HG03457 (cell line): ENCODE data around the gene BMF.
"Not testable (repeated sequence)": the region's sequence is repeated elsewhere in the genome, so short reads cannot be mapped to it uniquely, and the experiment has no call there.

Experiments used
- ATAC-seq: cut with Tn5 transposase; IDR thresholded peaks from one replicate; pipeline ENCODE4 v1.9.1; 2021; ENCODE audit warnings: moderate number of reproducible peaks; ENCODE audit not compliant: unreplicated experiment

Gene BMF

GRCh38 chr15:40088929-40089755 is 19.5 kb downstream of the BMF start:
- no peak for ATAC-seq

- ATAC-seq = no peak
These were observed 20.4 kb downstream of the BMF start for GRCh38 chr15:40087991-40088928.

GRCh38 chr15:40087068-40087810 is 21.4 kb downstream of the BMF start:
- ATAC-seq = no peak

GRCh38 chr15:40085266-40085665 is 23.4 kb downstream of the BMF start:
- no peak for ATAC-seq

- ATAC-seq = no peak
These were observed 24.0 kb downstream of the BMF start for GRCh38 chr15:40084650-40085049.

GRCh38 chr15:40082195-40082883 is 26.3 kb downstream of the BMF start:
- ATAC-seq = no peak

GRCh38 chr15:40081691-40082194 is 26.9 kb downstream of the BMF start:
- no peak for ATAC-seq

- ATAC-seq = no peak
These were observed 27.8 kb downstream of the BMF start for GRCh38 chr15:40080847-40081246.

- no peak for ATAC-seq
These were observed 28.6 kb downstream of the BMF start for GRCh38 chr15:40080104-40080503.

GRCh38 chr15:40079456-40079855 is 29.2 kb downstream of the BMF start:
- no peak for ATAC-seq

GRCh38 chr15:40075298-40076044 is 33.2 kb downstream of the BMF start:
- no peak for ATAC-seq

- ATAC-seq = not testable (repeated sequence)
These were observed 34.0 kb downstream of the BMF start for GRCh38 chr15:40074656-40075055.

GRCh38 chr15:40073716-40074490 is 34.8 kb downstream of the BMF start:
- not testable (repeated sequence) for ATAC-seq

GRCh38 chr15:40072216-40072990 is 36.3 kb downstream of the BMF start:
- no peak for ATAC-seq

GRCh38 chr15:40070608-40071218 is 38.0 kb downstream of the BMF start:
- ATAC-seq = no peak

- ATAC-seq = no peak
These were observed 38.5 kb downstream of the BMF start for GRCh38 chr15:40070166-40070557.
